ENCODE data around the gene ITGA1.

The ITGA1 gene

GRCh38 chr5:53003144-53003543, 215.4 kb downstream of the ITGA1 start:
- no peak for ATAC-seq

DNA sequence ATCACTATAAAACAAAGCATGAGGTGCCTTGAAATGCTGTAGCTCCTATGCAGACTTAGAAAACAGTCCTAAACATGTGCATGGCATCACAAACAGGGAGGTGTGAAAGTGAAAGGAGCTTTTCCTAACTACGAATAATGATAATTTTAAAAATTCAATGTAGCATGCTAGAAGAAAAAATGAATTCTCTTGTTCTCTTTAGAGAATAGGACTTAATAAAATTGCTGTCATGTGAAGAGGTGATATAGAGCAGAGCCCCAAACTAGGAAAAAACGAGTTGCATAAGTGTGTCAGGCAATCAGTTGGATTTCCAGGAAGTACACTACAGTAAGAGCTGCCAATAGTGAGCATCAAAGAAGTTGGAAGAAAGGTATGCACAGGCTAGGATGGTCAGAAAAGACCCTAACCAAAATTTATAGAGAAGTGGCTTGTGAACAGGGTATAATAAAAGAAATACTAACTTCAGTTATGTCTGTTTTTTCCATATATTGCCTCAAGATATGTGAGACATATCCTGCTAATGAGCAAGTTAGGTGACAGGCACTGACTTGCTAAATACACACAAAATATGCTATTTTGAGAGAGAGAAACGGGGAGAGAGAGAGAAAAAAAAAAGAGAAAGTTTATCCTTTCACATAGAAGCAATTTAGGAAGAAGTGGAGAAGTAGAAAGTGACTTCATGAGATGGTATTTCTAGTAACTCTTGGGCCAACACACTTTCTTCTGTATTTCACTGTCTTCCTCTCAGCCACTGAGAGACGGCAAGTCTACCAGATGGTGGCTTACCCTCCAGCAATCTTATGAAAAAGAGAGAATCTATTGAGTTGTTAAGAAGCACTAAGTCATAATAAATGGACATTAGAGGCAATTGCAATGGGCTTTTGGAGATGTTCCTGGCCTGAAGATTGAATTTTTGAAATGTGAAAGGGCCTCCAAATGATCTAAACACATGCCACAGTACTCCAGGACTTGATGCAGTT, 219.5 kb downstream of the ITGA1 start:
- no peak for ATAC-seq

DNA sequence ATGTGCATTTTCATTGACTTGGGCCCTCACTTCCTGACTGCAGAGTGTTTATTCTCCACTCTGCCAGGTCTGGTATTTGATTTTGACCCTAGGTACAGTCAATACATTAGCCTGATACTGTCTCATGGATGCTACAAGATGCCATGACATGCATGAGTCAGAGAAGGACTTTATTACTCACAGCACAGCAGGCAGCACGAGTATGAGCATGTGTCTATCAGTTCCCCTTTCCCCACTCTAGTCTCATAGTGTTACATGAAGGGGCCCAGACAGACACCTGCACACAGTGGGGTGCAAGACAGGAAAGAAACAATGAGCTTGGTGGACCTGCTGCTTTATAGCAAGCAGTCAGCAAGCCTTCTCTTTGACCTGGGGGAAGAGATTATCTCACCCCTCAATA, 221.0 kb downstream of the ITGA1 start:
- ATAC-seq = peak; percentile 93 to 94
